ENCODE measurements around the gene FOXB1. TPM values are rescaled to one million over a fixed set of nuclear protein-coding genes. Genes with fewer than 3 reads are reported as not detected.
A peak's percentile ranks its signal among the peaks of the same experiment; 100 is the strongest.

Gene FOXB1
- total and polyA plus RNA-seq, 2 experiments from 2014 or later, result 4.7 to 6.7 TPM

- peak; percentile 41 for DNase-seq (ENCODE audit: low spot score)
- peaks cover 67% of the 10 kb centered on the region for H3K4me1 Mint-ChIP-seq
- peak overlapping the region; percentile 35; the same call in 1 of the 2 replicates for H2AFZ ChIP-seq
Observed at GRCh38 chr15:60005352-60006202, 1.5 kb downstream of the FOXB1 start.

GRCh38 chr15:60006203-60006862 lies 2.2 kb downstream of the FOXB1 start:
- H3F3A ChIP-seq (replicated peaks; ENCODE audit: low read depth), result peaks cover 13% of the 10 kb centered on the region
- Mint-ChIP-seq H3K36me3 (ENCODE audit: low read depth) (no peaks in the 10 kb centered on the region; the same call in 1 of the 3 replicates), H3K4me1 (peaks cover 67% of the 10 kb centered on the region), H3K9me3 (no peaks in the 10 kb centered on the region), H3K27me3 (ENCODE audit: insufficient read depth, low read depth, poor library complexity) (peaks cover 50% of the 10 kb centered on the region), H3K4me3 (peak overlapping the region; percentile 79), H3K27ac (peak overlapping the region; percentile 91)
- 0 out of 2 replicates have a peak, but pooled peaks cover 2% of the 10 kb centered on the region for H4K20me1 ChIP-seq (replicated peaks; ENCODE audit: insufficient read depth)
- DNase-seq (ENCODE audit: low spot score), result peak; percentile 94
- H3K4me2 ChIP-seq, result peak overlapping the region; percentile 93
- H3K4me3 ChIP-seq, result peak overlapping the region; percentile 82
- peak overlapping the region; percentile 28 for H3K27ac ChIP-seq (ENCODE audit: low read depth)
- H3K79me2 ChIP-seq (replicated peaks; ENCODE audit: insufficient read depth), result peaks cover 21% of the 10 kb centered on the region
- H3K27me3 ChIP-seq (ENCODE audit: insufficient read depth), result peaks cover 53% of the 10 kb centered on the region
- H3K4me1 ChIP-seq (ENCODE audit: insufficient read depth), result peaks cover 55% of the 10 kb centered on the region
- no peaks in the 10 kb centered on the region for H3K36me3 ChIP-seq (ENCODE audit: insufficient read depth)
- H2AFZ ChIP-seq, result peak overlapping the region; percentile 35; the same call in 1 of the 2 replicates
- peak; percentile 48 for ATAC-seq
- H3K9me2 ChIP-seq (ENCODE audit: insufficient read depth), result no peaks in the 10 kb centered on the region
- TF ChIP-seq REST (IDR thresholded peaks at IDR 0.05; ENCODE audit: unreplicated experiment) (no peak), EZH2phosphoT487 (IDR thresholded peaks at IDR 0.05; ENCODE audit: unreplicated experiment) (no peak), NANOG (IDR thresholded peaks at IDR 0.05; ENCODE audit: borderline replicate concordance) (no peak), ZNF331 (CRISPR knock-in tag; IDR thresholded peaks at IDR 0.05; ENCODE audit: low read depth) (no peak), POLR2AphosphoS5 (IDR thresholded peaks at IDR 0.05; ENCODE audit: low read depth) (no peak), ZNF114 (CRISPR knock-in tag; IDR thresholded peaks at IDR 0.05) (no peak), CTCF (conservative IDR thresholded peaks at IDR 0.05; ENCODE audit: low read depth in 2 of 2) (no peak), CREB1 (CRISPR knock-in tag; IDR thresholded peaks at IDR 0.05; ENCODE audit: low read depth) (no peak), STAT1 (IDR thresholded peaks at IDR 0.05; ENCODE audit: unreplicated experiment) (no peak), ETS1 (IDR thresholded peaks at IDR 0.05) (no peak)

More at GRCh38 chr15:60005352-60006202, 1.5 kb downstream of the FOXB1 start:
- peaks cover 18% of the 10 kb centered on the region for H3F3A ChIP-seq (replicated peaks; ENCODE audit: low read depth)
- peak overlapping the region; percentile 82 for H3K4me3 ChIP-seq
- H3K27ac ChIP-seq (ENCODE audit: low read depth), result no peak overlapping the region
- no peaks in the 10 kb centered on the region for H3K36me3 ChIP-seq (ENCODE audit: insufficient read depth)
- peaks cover 24% of the 10 kb centered on the region for H3K79me2 ChIP-seq (replicated peaks; ENCODE audit: insufficient read depth)
- H3K9me2 ChIP-seq (ENCODE audit: insufficient read depth), result no peaks in the 10 kb centered on the region
- H3K36me3 Mint-ChIP-seq (ENCODE audit: low read depth), result no peaks in the 10 kb centered on the region; the same call in 1 of the 3 replicates
- peaks cover 58% of the 10 kb centered on the region for H3K27me3 Mint-ChIP-seq (ENCODE audit: insufficient read depth, low read depth, poor library complexity)
- no peaks in the 10 kb centered on the region for H3K9me3 Mint-ChIP-seq
- TF ChIP-seq CTCF (conservative IDR thresholded peaks at IDR 0.05; ENCODE audit: low read depth in 2 of 2), result no peak
- TF ChIP-seq EZH2 (IDR thresholded peaks at IDR 0.05; ENCODE audit: low read depth, unreplicated experiment), result peak; percentile 51
- no peak overlapping the region; the same call in 1 of the 2 replicates for H3K27ac Mint-ChIP-seq
- H3K4me3 Mint-ChIP-seq, result peak overlapping the region; percentile 79
- peaks cover 55% of the 10 kb centered on the region for H3K4me1 ChIP-seq (ENCODE audit: insufficient read depth)
- peaks cover 60% of the 10 kb centered on the region for H3K27me3 ChIP-seq (ENCODE audit: insufficient read depth)
- peak; percentile 8 for ATAC-seq
- H3K4me2 ChIP-seq, result peak overlapping the region; percentile 93
- H4K20me1 ChIP-seq (replicated peaks; ENCODE audit: insufficient read depth), result 0 out of 2 replicates have a peak, but pooled peaks cover 2% of the 10 kb centered on the region
